GM12892 (cell line): ENCODE results near the gene GDPD5.

Source experiments
- POLR2A ChIP-seq: IDR thresholded peaks from 2 replicates; pipeline ENCODE4 v1.6.1; 2011; ENCODE audit warnings: low read depth, low read length, control low read depth
- POLR2AphosphoS5 ChIP-seq: IDR thresholded peaks from 2 replicates; pipeline ENCODE4 v1.6.1; 2011; ENCODE audit warnings: low read depth, low read length, control low read depth
- TAF1 ChIP-seq: IDR thresholded peaks from 2 replicates; pipeline ENCODE4 v1.6.1; 2011; ENCODE audit warnings: low read depth, mild to moderate bottlenecking, control low read depth, low read length, borderline replicate concordance

DNA sequence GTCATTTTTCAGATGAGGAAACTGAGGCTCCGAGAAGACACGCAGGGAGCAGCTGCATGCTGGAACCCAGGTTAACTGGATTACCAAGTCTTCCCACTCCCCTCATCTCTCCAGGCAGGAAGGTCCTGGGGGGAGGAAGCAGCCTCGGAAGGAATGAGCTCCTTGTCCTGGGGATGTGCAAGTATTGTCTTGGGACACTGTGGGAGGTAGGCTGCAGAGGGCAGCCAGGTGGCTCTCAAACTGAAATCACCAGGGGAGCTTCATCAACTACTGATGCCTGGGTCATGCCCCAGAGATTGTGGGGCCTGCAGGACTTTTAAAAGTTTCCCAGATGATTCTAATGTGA is 7.6 kb downstream of the GDPD5 start:
- TF ChIP-seq POLR2A: no peak
- TF ChIP-seq POLR2AphosphoS5: no peak
- no peak for TF ChIP-seq TAF1
